Right renal cortex interstitium (tissue), 3 donors: Measurements from ENCODE around the gene RBM33. TPM values are rescaled to one million over a fixed set of nuclear protein-coding genes. Genes with fewer than 3 reads are reported as not detected.

Experiments
- DNase-seq, 3 donors: peaks; one replicate each; pipeline ENCODE4 v3.0.0-alpha.2; 2013; ENCODE audit warnings: low read depth in 3 of 3, low spot score in 2 of 3
- polyA plus RNA-seq, 3 donors: library from polyadenylated mRNA; unstranded; fragments of 120-200 nt; gene quantifications; one replicate each; pipeline ENCODE4 v1.2.1, GENCODE V29; 2013; ENCODE audit not compliant: insufficient read length in 3 of 3

The RBM33 gene
- polyA plus RNA-seq, 3 donors = 26.2 to 33.6 (median 26.5) TPM

GRCh38 chr7:155660059-155660757 lies 15.7 kb downstream of the RBM33 start:
- DNase-seq = no peak

- DNase-seq = no peak
Observed at GRCh38 chr7:155660758-155661093, 16.3 kb downstream of the RBM33 start.

- DNase-seq = no peak
Observed at GRCh38 chr7:155662343-155663043, 18.0 kb downstream of the RBM33 start.

- no peak for DNase-seq
Observed at GRCh38 chr7:155663937-155664336, 19.5 kb downstream of the RBM33 start.

GRCh38 chr7:155665079-155665956 lies 20.9 kb downstream of the RBM33 start:
- no peak for DNase-seq

- no peak for DNase-seq
Observed at GRCh38 chr7:155665957-155666287, 21.5 kb downstream of the RBM33 start.

GRCh38 chr7:155667241-155667829 lies 22.9 kb downstream of the RBM33 start:
- DNase-seq = no peak

GRCh38 chr7:155669717-155670505 lies 25.4 kb downstream of the RBM33 start:
- no peak for DNase-seq

GRCh38 chr7:155670521-155670920 lies 26.1 kb downstream of the RBM33 start:
- no peak for DNase-seq

- peak in 1 of 3 donors; percentile 4 for DNase-seq
Observed at GRCh38 chr7:155674556-155674955, 30.1 kb downstream of the RBM33 start.

- no peak for DNase-seq
Observed at GRCh38 chr7:155676052-155676451, 31.6 kb downstream of the RBM33 start.

- no peak for DNase-seq
Observed at GRCh38 chr7:155677688-155678087, 33.2 kb downstream of the RBM33 start.

- DNase-seq = no peak
Observed at GRCh38 chr7:155680124-155680523, 35.7 kb downstream of the RBM33 start.

GRCh38 chr7:155680864-155681263 lies 36.4 kb downstream of the RBM33 start:
- no peak for DNase-seq

- no peak for DNase-seq
Observed at GRCh38 chr7:155681663-155682062, 37.2 kb downstream of the RBM33 start.

- DNase-seq = no peak
Observed at GRCh38 chr7:155682484-155682883, 38.0 kb downstream of the RBM33 start.

GRCh38 chr7:155683098-155683497 lies 38.6 kb downstream of the RBM33 start:
- DNase-seq = no peak

- DNase-seq = no peak
Observed at GRCh38 chr7:155683714-155684113, 39.3 kb downstream of the RBM33 start.

- no peak for DNase-seq
Observed at GRCh38 chr7:155684543-155684942, 40.1 kb downstream of the RBM33 start.

- no peak for DNase-seq
Observed at GRCh38 chr7:155685070-155685790, 40.8 kb downstream of the RBM33 start.
